OCI-LY7 (cell line): Measurements from ENCODE around the gene RLF. TPM values are rescaled to one million over a fixed set of nuclear protein-coding genes. Genes with fewer than 3 reads are reported as not detected.

Source experiments
- BruUV-seq: library from RNA; stranded (reverse); fragments of 400-500 nt; replicated peaks from 2 replicates; lab custom pipeline; 2021; lab: Mats Ljungman, UMichigan
- CTCF ChIA-PET: fragments of 300-600 bp; sonication (Branson Sonifier 250); formaldehyde crosslinking; loops from one replicate; lab custom pipeline; 2022; ENCODE audit warnings: antibody characterized with exemption; ENCODE audit not compliant: unreplicated experiment; lab: Charles Lee
- POLR2A ChIA-PET: fragments of 300-600 bp; sonication (Branson Sonifier 250); formaldehyde crosslinking; loops from one replicate; lab custom pipeline; 2022; ENCODE audit warnings: antibody characterized with exemption; lab: Charles Lee
- DNase-seq: peaks from one replicate; pipeline ENCODE4 v3.0.0-alpha.2; 2015; ENCODE audit warnings: low spot score
- H2AFZ ChIP-seq: fragments of 200-600 bp; sonication (generic), shearing (Covaris generic); 2 replicates; pipeline ENCODE4 v1.6.1; 2014; ENCODE audit warnings: mild to moderate bottlenecking, antibody characterized with exemption, low read length, moderate library complexity
- H3K27ac ChIP-seq: fragments of 200-600 bp; sonication (generic); 2 replicates; pipeline ENCODE4 v1.5.1; 2014; ENCODE audit warnings: mixed run types, low read depth, mild to moderate bottlenecking, moderate library complexity, low read length, inconsistent platforms; ENCODE audit not compliant: poor library complexity, severe bottlenecking
- H3K36me3 ChIP-seq: fragments of 200-600 bp; sonication (generic); 2 replicates; pipeline ENCODE4 v1.6.1; 2014; ENCODE audit warnings: mild to moderate bottlenecking, antibody characterized with exemption, low read length, moderate library complexity, mixed read lengths; ENCODE audit not compliant: insufficient read depth
- H3K4me1 ChIP-seq: fragments of 200-600 bp; sonication (generic); 2 replicates; pipeline ENCODE4 v1.5.1; 2014; ENCODE audit warnings: mild to moderate bottlenecking, low read length; ENCODE audit not compliant: insufficient read depth, poor library complexity, severe bottlenecking
- H3K4me2 ChIP-seq: fragments of 200-600 bp; sonication (generic); 2 replicates; pipeline ENCODE4 v1.6.1; 2014; ENCODE audit warnings: mild to moderate bottlenecking, low read length
- H3K4me3 ChIP-seq: fragments of 200-600 bp; sonication (generic); 2 replicates; pipeline ENCODE4 v1.5.1; 2014; ENCODE audit warnings: mild to moderate bottlenecking, low read depth, low read length; ENCODE audit not compliant: poor library complexity, severe bottlenecking
- H3K79me2 ChIP-seq: fragments of 200-600 bp; sonication (generic); 2 replicates; pipeline ENCODE4 v1.6.1; 2016; ENCODE audit warnings: low read depth, mild to moderate bottlenecking, low read length, moderate library complexity, mixed read lengths; ENCODE audit not compliant: insufficient read depth
- H3K9me2 ChIP-seq: fragments of 200-600 bp; sonication (generic); 2 replicates; pipeline ENCODE4 v1.6.1; 2016; ENCODE audit warnings: mild to moderate bottlenecking, low read length, mixed read lengths; ENCODE audit not compliant: insufficient read depth
- H3K9me3 ChIP-seq: fragments of 200-600 bp; sonication (generic); 2 replicates; pipeline ENCODE4 v1.6.1; 2014; ENCODE audit warnings: mild to moderate bottlenecking, mixed run types, low read length, mixed read lengths
- H4K20me1 ChIP-seq: fragments of 200-600 bp; sonication (generic); 2 replicates; pipeline ENCODE4 v1.6.1; 2014; ENCODE audit warnings: mild to moderate bottlenecking, antibody characterized with exemption, low read length, moderate library complexity, mixed read lengths; ENCODE audit not compliant: insufficient read depth
- CTCF ChIP-seq: fragments of 200-600 bp; sonication (generic); conservative IDR thresholded peaks from 2 replicates; pipeline ENCODE4 v1.5.1; 2014; ENCODE audit warnings: mild to moderate bottlenecking, antibody characterized with exemption, low read length, moderate library complexity, mixed read lengths
- EZH2phosphoT487 ChIP-seq: fragments of 200-600 bp; sonication (generic); IDR thresholded peaks from 2 replicates; pipeline ENCODE4 v1.6.1; 2018; ENCODE audit warnings: low read depth, borderline replicate concordance, mild to moderate bottlenecking, mixed run types, antibody characterized with exemption, low read length, moderate library complexity, mixed read lengths
- intact Hi-C: fragments of 100-400 bp; cut with micrococcal nuclease; formaldehyde crosslinking; loops from one replicate; pipeline ENCODE4 v1.10.0; 2022; ENCODE audit not compliant: unreplicated experiment
- total RNA-seq, 2 experiments: library from RNA; depleted of rRNA in 1 of 2; stranded (reverse); fragments of >200 nt in 1 of 2; shearing (Covaris generic) in 1 of 2; gene quantifications; 2 replicates each; pipeline ENCODE4 v1.2.3, GENCODE V29; 2014 to 2022

Gene RLF
- total RNA-seq, 2 experiments from 2014 or later: 16.9 to 22.5 TPM

GRCh38 chr1:40256401-40257084 is 95.4 kb downstream of the RLF start:
- CTCF ChIA-PET: no interaction called here
- H2AFZ ChIP-seq: peak overlapping the region; percentile 67; the same call in 1 of the 2 replicates
- peaks cover 22% of the 10 kb centered on the region for H3K4me1 ChIP-seq

DNA sequence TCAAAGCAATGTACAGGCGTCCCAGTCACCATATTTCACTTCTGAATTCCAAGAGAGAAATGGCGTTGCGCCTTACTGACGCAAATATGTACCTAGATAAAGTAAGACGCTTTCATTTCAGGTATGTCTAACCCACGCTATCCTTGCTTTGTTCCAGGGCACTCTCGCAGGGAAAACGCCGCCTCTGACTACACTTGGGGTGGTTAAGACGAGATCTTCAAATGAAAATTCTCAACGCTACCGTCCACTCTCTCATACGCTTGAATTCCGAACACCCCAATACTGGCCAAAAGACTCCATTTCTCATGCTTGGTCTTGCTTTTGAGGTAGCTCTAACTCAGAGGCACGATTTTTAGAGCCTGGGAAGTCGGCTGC is 96.1 kb downstream of the RLF start:
- peaks cover 41% of the 10 kb centered on the region for H3K79me2 ChIP-seq
- peak overlapping the region; percentile 93 for H3K4me2 ChIP-seq
- no peak for TF ChIP-seq EZH2phosphoT487
- no peak for TF ChIP-seq CTCF
- BruUV-seq: TSS peak; percentile 94
- ChIA-PET POLR2A (interaction anchor here (0.6 to 1.3 kb wide), 7 partner anchors 12 to 84 kb away, joined by 3 to 5 read pairs (median 4); no protein-coding TSS in a partner anchor), CTCF (interaction anchor here (0.5 to 1.0 kb wide), 3 partner anchors 43 to 104 kb away, joined by 3 to 5 read pairs (median 4); no protein-coding TSS in a partner anchor)
- peak overlapping the region; percentile 86 for H3K4me3 ChIP-seq
- no peak for DNase-seq
- H2AFZ ChIP-seq: peak overlapping the region; percentile 67
- H3K9me3 ChIP-seq: no peaks in the 10 kb centered on the region
- H4K20me1 ChIP-seq: no peaks in the 10 kb centered on the region
- H3K4me1 ChIP-seq: peaks cover 22% of the 10 kb centered on the region
- intact Hi-C loops: loop anchor here (2.0 kb wide), 3 partner anchors 58 to 104 kb away; partner anchors contain the start of gene RLF
- peaks cover 30% of the 10 kb centered on the region for H3K36me3 ChIP-seq
- H3K27ac ChIP-seq: peak overlapping the region; percentile 91
- H3K9me2 ChIP-seq: no peaks in the 10 kb centered on the region

More at GRCh38 chr1:40256401-40257084, 95.4 kb downstream of the RLF start:
- Histone ChIP-seq H3K4me2 (peak overlapping the region; percentile 93), H3K4me3 (peak overlapping the region; percentile 86), H3K9me3 (no peaks in the 10 kb centered on the region), H3K9me2 (no peaks in the 10 kb centered on the region), H3K79me2 (peaks cover 41% of the 10 kb centered on the region), H4K20me1 (no peaks in the 10 kb centered on the region), H3K27ac (peak overlapping the region; percentile 91), H3K36me3 (peaks cover 24% of the 10 kb centered on the region)
- no TSS peak for BruUV-seq
- POLR2A ChIA-PET: interaction anchor here (0.6 to 2.0 kb wide), 6 partner anchors 11 to 104 kb away, joined by 3 to 10 read pairs (median 5); no protein-coding TSS in a partner anchor
- DNase-seq: no peak
- TF ChIP-seq EZH2phosphoT487 (no peak), CTCF (no peak)
- intact Hi-C loops: loop anchor here (2.0 kb wide), 3 partner anchors 58 to 104 kb away; partner anchors contain the start of gene RLF
